CD4-positive, alpha-beta T cell (primary cell): ENCODE results near the gene PADI3. TPM values are rescaled to one million over a fixed set of nuclear protein-coding genes. Genes with fewer than 3 reads are reported as not detected.

Experiments used
- ATAC-seq: fragments of 200-7000 bp; cut with Tn5 transposase; one replicate; pipeline ENCODE4 v1.10.0; 2022; ENCODE audit warnings: mild to moderate bottlenecking; ENCODE audit not compliant: poor library complexity
- CTCF ChIA-PET: fragments of 350-600 bp; sonication (Branson Sonifier 250); formaldehyde crosslinking; loops from one replicate; lab custom pipeline; 2021; ENCODE audit warnings: antibody characterized with exemption, inconsistent platforms; lab: Charles Lee
- POLR2A ChIA-PET: fragments of 350-600 bp; sonication (Branson Sonifier 250); formaldehyde crosslinking; loops from one replicate; lab custom pipeline; 2021; ENCODE audit warnings: antibody characterized with exemption, inconsistent platforms; lab: Charles Lee
- DNase-seq, 14 experiments: peaks; one replicate each; pipeline ENCODE4 v3.0.0-alpha.2; 2013 to 2020; ENCODE audit warnings: mixed read lengths in 2 of 14
- H3K27ac ChIP-seq, 2 donors: one replicate each; pipeline versions ENCODE4 v1.5.1 to v1.7.0; 2013; ENCODE audit warnings: low read length in 2 of 2, low read depth in 1 of 2, mild to moderate bottlenecking in 1 of 2
- H3K27me3 ChIP-seq, 2 experiments: 1 replicate in 1 of 2; 2 replicates in 1 of 2; pipeline versions ENCODE4 v1.6.1 to v1.7.0; 2013; ENCODE audit warnings: low read length in 2 of 2, control low read depth in 1 of 2, mild to moderate bottlenecking in 1 of 2, moderate library complexity in 1 of 2; ENCODE audit not compliant: insufficient read depth in 2 of 2, control insufficient read depth in 1 of 2
- H3K36me3 ChIP-seq: one replicate; pipeline ENCODE4 v1.6.1; 2013; ENCODE audit warnings: low read length, control low read depth; ENCODE audit not compliant: insufficient read depth
- H3K4me1 ChIP-seq: one replicate; pipeline ENCODE4 v1.6.1; 2013; ENCODE audit warnings: low read length, control low read depth; ENCODE audit not compliant: insufficient read depth
- H3K4me3 ChIP-seq: one replicate; pipeline ENCODE4 v1.5.1; 2013; ENCODE audit warnings: mild to moderate bottlenecking, low read length, moderate library complexity
- H3K9me3 ChIP-seq, 2 experiments: 1 replicate in 1 of 2; 2 replicates in 1 of 2; pipeline versions ENCODE4 v1.6.1 to v1.7.0; 2013; ENCODE audit warnings: low read length in 2 of 2, mild to moderate bottlenecking in 2 of 2, control low read depth in 1 of 2, moderate library complexity in 1 of 2; ENCODE audit not compliant: control insufficient read depth in 1 of 2, insufficient read depth in 1 of 2
- H3K27ac Mint-ChIP-seq: one replicate; pipeline ENCODE4 v1.8.0; 2020; ENCODE audit warnings: mixed read lengths
- H3K27me3 Mint-ChIP-seq: one replicate; pipeline ENCODE4 v1.8.0; 2021; ENCODE audit warnings: mixed read lengths
- H3K36me3 Mint-ChIP-seq: one replicate; pipeline ENCODE4 v1.8.0; 2021; ENCODE audit warnings: low read depth, mixed read lengths
- H3K4me1 Mint-ChIP-seq: one replicate; pipeline ENCODE4 v1.8.0; 2021; ENCODE audit warnings: low read depth, mixed read lengths
- H3K4me3 Mint-ChIP-seq: one replicate; pipeline ENCODE4 v1.8.0; 2020; ENCODE audit warnings: mild to moderate bottlenecking, mixed read lengths
- H3K9me3 Mint-ChIP-seq: one replicate; pipeline ENCODE4 v1.8.0; 2020; ENCODE audit warnings: mixed read lengths
- CTCF ChIP-seq: fragments of 200-600 bp; IDR thresholded peaks from one replicate; pipeline ENCODE4 v1.8.0; 2022; ENCODE audit warnings: antibody characterized with exemption, mild to moderate bottlenecking
- intact Hi-C, 2 experiments: fragments of 100-400 bp; cut with DNase I in 1 of 2; cut with micrococcal nuclease in 1 of 2; formaldehyde crosslinking; loops; one replicate each; pipeline versions ENCODE4 v1.15.1 to v1.9.0; 2023 to 2025; cut with DNase I, micrococcal nuclease
- total RNA-seq, 174 experiments: library from RNA in 2 of 174; stranded (reverse) in 2 of 174; gene quantifications; one replicate each; pipeline ENCODE4 v1.2.3 and lab custom pipeline; 2021 to 2026

The PADI3 gene
- total RNA-seq, 2 experiments from 2014 or later, result not detected

- Mint-ChIP-seq H3K4me3 (no peak overlapping the region), H3K4me1 (no peaks in the 10 kb centered on the region), H3K36me3 (no peaks in the 10 kb centered on the region), H3K9me3 (no peaks in the 10 kb centered on the region), H3K27ac (no peak overlapping the region), H3K27me3 (peaks cover 30% of the 10 kb centered on the region)
- no peaks in the 10 kb centered on the region for H3K4me1 ChIP-seq
- H3K36me3 ChIP-seq, result no peaks in the 10 kb centered on the region
- CTCF ChIA-PET, result no interaction called here
- ATAC-seq (no peak), DNase-seq (no peak)
- intact Hi-C loops, result no loop called here
- H3K27me3 ChIP-seq, result no peaks in the 10 kb centered on the region
- H3K27ac ChIP-seq, result no peak overlapping the region
- no peak overlapping the region for H3K4me3 ChIP-seq
- TF ChIP-seq CTCF, result no peak
- POLR2A ChIA-PET, result no interaction called here
- H3K9me3 ChIP-seq, result no peaks in the 10 kb centered on the region
These were observed 33.9 kb downstream of the PADI3 start for GRCh38 chr1:17282836-17283235.

GRCh38 chr1:17286646-17287045, 37.7 kb downstream of the PADI3 start:
- H3K27ac Mint-ChIP-seq, result no peak overlapping the region
- no peaks in the 10 kb centered on the region for H3K4me1 Mint-ChIP-seq
- H3K36me3 Mint-ChIP-seq, result no peaks in the 10 kb centered on the region
- no peaks in the 10 kb centered on the region for H3K36me3 ChIP-seq
- no peaks in the 10 kb centered on the region for H3K4me1 ChIP-seq
- CTCF ChIA-PET, result no interaction called here
- peaks cover 2 to 9% of the 10 kb centered on the region in 2 experiments for H3K27me3 ChIP-seq
- H3K4me3 ChIP-seq, result no peak overlapping the region
- H3K4me3 Mint-ChIP-seq, result no peak overlapping the region
- intact Hi-C loops, result no loop called here
- no peaks in the 10 kb centered on the region for H3K9me3 ChIP-seq
- H3K27ac ChIP-seq, result no peak overlapping the region
- ATAC-seq (no peak), DNase-seq (no peak)
- POLR2A ChIA-PET, result no interaction called here
- H3K9me3 Mint-ChIP-seq, result no peaks in the 10 kb centered on the region
- TF ChIP-seq CTCF, result no peak
- peaks cover 25% of the 10 kb centered on the region for H3K27me3 Mint-ChIP-seq

GRCh38 chr1:17287130-17287776, 38.4 kb downstream of the PADI3 start:
- no peak for TF ChIP-seq CTCF
- Mint-ChIP-seq H3K4me1 (no peaks in the 10 kb centered on the region), H3K4me3 (no peak overlapping the region), H3K9me3 (no peaks in the 10 kb centered on the region), H3K27ac (no peak overlapping the region), H3K27me3 (peaks cover 19% of the 10 kb centered on the region), H3K36me3 (no peaks in the 10 kb centered on the region)
- DNase-seq (peak in 1 of 14 experiments; percentile 22), ATAC-seq (no peak)
- H3K4me3 ChIP-seq, result no peak overlapping the region
- intact Hi-C loops, result no loop called here
- H3K36me3 ChIP-seq, result no peaks in the 10 kb centered on the region
- CTCF ChIA-PET, result no interaction called here
- no peaks in the 10 kb centered on the region for H3K9me3 ChIP-seq
- peaks cover 2 to 9% of the 10 kb centered on the region in 2 experiments for H3K27me3 ChIP-seq
- H3K4me1 ChIP-seq, result no peaks in the 10 kb centered on the region
- no peak overlapping the region for H3K27ac ChIP-seq
- POLR2A ChIA-PET, result no interaction called here
